GM18499 (cell line): Measurements from ENCODE around the gene FGF21.
"Not testable (repeated sequence)": the region's sequence is repeated elsewhere in the genome, so short reads cannot be mapped to it uniquely, and the experiment has no call there.

Source experiments
- ATAC-seq: cut with Tn5 transposase; IDR thresholded peaks from one replicate; pipeline ENCODE4 v1.9.1; 2021; ENCODE audit warnings: moderate number of reproducible peaks; ENCODE audit not compliant: insufficient read depth, unreplicated experiment

Gene FGF21

GRCh38 chr19:48780631-48781391 lies 25.5 kb downstream of the FGF21 start:
- ATAC-seq = no peak

DNA sequence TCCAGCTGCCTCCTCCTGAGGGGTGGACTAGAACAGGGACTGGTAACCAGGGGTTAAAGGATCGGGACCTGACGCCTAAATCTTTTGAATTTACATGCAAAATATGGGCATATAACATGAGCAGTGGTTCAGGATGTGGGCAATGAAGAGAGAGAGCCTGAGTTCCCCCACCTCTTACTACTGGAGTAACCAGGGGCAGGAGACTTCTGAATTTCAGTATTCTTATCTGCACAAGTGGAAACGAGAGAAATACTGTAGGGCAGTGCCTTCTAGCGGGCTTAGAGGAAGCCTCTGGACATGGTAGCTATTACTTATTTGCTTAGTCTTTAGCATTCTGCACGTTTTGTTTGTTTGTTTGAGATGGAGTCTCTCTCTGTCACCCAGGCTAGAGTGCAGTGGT lies 29.2 kb downstream of the FGF21 start:
- no peak for ATAC-seq

GRCh38 chr19:48786422-48786821 lies 31.1 kb downstream of the FGF21 start:
- not testable (repeated sequence) for ATAC-seq

GRCh38 chr19:48787331-48787730 lies 32.0 kb downstream of the FGF21 start:
- ATAC-seq = not testable (repeated sequence)

DNA sequence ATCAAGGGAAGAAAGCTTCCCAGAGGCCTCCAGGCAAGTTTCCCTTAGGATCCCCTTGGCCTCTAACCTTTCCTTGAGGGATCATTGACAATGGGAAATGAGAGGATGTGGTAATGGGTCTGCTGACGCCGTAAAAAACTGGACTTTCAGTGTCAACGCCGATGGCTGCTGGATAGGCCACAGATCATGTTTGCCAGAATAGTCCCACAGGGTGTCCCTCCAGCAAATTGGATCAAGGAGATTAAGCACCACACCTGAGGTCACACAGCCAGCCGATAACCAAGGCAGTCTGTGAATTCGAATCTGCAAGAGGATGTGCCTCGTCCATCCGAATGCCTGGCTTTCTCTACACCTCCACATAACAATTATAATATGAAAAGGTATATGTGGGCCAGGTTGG lies 37.9 kb downstream of the FGF21 start:
- ATAC-seq = no peak

GRCh38 chr19:48794291-48794690 lies 39.0 kb downstream of the FGF21 start:
- ATAC-seq = no peak

DNA sequence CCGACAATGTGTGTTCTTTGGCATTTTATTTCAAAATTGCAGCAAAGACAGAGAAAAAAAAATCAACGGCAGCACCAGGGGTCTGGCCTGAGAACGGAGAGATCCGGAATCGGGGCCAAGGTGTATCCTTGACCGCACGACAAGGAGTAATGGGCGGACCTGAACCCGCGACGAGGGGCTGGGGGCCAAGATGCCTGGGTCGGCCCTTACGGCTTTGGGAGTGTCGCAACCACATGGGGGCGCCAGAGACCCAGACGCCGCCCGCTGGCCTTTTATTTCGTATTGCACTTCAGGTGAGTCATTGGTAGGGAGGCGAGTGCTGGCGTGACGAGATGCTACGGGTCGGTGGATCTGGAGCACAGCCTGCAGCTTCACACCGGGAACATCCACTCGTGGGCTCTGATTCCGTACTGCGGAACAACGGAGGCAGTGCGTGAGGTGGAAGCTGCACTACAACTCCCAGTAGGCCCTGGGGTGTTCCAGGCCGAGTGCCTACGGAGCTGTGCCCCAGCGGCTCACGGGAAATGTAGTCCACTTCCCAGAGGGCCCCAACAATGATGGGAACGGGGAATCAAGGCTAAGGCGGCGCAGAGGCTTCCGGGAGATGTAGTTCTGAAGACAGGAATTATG lies 39.8 kb downstream of the FGF21 start:
- ATAC-seq = no peak

- no peak for ATAC-seq
Measured at GRCh38 chr19:48795685-48796070, 40.4 kb downstream of the FGF21 start.

DNA sequence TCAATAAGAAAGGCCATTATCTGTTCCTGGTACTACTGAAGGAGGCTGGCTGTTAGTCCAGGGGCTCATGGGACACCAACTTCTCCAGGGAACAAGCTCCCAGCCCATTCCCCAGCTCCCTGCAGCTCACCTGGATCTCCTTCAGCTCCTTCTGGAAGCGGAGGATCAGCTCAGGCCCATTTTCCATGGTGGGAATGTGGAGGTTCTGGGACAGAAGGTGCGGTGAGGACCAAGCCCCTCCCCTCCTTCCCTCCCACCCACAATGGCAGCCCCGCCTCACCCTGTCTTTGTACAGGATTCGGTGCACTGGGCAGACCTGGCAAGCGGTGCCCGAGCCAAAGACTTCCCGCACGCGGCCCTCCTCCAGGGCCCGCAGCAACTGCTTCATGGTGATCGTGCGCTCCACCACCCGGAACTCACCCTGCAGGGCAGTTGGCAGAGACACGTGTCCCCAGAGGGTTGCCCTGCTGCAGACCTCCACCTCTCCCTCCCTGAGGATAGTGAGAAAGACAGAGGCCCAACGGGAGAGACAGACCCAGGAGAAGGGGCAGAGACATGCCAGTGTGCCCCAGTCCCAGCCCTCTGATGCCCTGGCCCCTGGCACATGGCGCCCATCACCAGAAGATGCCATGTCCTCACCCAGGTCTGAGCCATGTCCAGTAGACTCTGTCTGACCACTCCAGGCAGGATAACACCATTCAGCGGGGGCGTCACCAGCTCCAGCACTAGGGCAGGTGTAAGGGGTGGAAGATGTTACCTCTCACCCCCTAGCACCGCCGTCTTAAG lies 41.2 kb downstream of the FGF21 start:
- no peak for ATAC-seq

- ATAC-seq = no peak
Measured at GRCh38 chr19:48797103-48797502, 41.8 kb downstream of the FGF21 start.

- no peak for ATAC-seq
Measured at GRCh38 chr19:48798937-48799336, 43.6 kb downstream of the FGF21 start.

DNA sequence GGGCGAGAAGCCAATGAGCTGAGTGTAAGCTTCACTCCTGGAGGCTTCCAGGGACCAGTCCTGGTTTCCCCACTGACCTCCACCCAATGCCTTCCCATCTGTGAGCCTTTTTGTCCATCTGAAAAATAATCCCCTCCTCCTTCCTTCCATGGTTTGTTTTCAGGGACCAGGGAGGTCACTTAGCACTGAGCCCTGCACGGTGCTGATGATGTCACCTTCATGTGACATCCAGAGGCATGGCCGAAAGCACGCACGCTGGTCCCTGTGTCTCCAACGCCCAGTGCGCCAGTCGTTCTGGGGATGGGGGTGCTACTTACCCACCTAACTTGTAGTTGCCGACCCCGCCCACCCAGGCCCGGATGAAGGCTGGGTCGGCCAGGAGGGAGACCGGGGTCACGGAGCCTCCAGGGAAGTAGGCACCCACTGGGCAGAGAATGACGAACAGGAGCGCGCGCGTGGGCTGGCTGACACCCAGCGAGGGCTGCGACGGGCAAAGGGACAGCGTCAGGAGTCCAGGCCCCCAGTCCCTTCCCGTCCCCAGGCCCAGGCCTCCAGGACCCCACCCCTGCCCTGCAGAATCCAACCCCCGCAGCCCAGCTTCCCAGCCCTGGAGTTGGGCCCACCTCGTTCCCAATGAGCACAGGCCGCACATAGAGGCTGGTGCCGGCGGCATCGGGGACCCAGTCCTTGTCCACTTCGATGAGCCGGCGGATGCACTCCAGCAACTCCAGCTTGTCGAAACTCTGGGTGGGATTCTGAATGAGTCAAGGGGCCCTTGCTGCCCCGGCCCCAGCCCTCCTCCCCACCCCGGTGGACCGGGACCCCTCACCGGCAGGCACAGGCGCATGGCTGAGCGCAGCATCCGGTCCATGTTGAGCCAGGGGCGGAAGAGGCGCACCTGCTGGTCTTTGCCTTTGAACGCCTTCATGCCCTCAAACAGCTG lies 44.3 kb downstream of the FGF21 start:
- no peak for ATAC-seq

DNA sequence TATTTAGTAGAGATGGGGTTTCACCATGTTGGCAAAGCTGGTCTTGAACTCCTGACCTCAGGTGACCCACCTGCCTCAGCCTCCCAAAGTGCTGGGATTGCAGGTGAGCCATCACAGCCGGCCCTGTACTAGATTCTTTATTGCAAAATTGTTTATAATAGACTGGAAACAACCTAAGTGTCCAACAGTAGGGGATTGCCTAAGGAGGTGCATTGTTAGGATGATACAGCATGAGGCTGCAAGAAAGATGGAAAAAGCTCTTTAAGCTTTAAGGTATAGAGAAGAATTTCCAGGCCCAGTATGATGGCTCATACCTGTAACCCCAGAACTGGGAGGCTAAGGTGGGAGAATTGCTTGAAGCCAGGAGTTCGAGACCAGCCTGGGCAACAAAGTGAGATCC lies 47.3 kb downstream of the FGF21 start:
- ATAC-seq = no peak

GRCh38 chr19:48804496-48804895 lies 49.2 kb downstream of the FGF21 start:
- no peak for ATAC-seq

DNA sequence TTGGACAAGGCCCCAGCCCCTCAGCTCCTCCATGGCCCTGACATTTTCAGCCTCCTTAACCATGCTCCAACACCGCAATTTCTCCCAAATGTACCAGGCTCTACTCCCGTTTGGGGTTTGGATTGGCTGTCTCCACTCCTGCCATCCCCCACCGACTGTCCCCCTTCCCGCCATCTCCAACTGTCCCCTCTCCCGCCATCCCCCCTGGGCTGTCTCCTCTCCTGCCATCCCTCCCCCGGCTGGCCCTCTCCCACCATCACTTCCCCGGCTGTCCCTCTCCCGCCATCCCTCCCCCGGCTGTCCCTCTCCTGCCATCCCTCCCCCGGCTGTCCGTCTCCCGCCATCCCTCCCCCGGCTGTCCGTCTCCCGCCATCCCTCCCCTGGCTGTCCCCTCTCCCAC lies 50.1 kb downstream of the FGF21 start:
- ATAC-seq = no peak

DNA sequence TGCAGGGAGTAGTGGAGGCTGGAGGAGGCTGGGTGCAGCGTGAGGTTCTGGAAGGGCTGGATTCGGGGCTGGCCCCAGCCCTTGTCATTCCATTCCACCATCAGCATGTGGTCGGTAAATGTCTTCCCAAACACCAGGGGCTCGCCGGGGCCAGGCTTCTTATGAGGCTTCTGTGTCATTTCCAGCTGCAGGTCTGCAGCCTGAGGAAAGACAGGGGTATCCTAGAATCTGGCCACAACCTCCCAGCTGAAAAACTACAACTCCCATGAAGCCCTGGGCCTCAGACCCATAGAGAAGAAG lies 51.1 kb downstream of the FGF21 start:
- ATAC-seq = no peak

DNA sequence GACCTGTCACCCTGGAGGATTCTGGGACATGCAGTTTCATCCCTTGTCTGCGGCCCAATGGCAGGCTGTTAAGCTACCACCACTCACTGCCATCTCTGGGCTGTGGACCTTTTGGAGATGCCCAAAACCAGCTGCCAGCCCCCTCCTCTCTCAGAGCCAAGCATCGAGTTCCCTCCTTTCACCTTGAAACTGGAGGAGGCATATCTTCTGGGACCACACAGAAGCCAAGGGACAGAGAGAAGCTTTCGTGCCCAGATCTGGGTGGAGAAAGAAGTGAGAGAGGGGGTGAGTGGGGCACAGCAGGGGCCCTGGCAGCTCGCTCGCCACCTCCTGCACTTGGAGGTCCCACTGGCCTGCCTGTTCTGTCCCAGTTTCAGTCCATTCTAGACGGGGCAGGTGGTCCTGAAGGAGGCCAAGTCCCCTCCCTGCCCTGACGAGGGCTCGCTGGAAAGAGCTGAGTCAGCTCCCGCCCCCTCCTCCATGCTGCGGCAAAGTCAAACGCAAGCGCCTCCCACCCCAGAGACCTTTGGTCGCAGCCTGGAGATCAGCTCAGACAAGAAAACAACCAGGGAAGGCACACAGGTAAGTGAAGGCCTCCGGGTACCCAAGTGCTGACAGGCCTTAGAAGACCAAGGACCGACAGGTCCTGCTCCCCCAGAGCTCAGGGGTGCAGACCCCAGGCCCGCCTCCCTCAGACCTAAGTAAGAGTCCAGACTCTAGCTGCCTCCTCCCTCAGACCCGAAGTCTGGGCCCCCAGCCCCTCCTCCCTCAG lies 51.7 kb downstream of the FGF21 start:
- ATAC-seq = no peak

DNA sequence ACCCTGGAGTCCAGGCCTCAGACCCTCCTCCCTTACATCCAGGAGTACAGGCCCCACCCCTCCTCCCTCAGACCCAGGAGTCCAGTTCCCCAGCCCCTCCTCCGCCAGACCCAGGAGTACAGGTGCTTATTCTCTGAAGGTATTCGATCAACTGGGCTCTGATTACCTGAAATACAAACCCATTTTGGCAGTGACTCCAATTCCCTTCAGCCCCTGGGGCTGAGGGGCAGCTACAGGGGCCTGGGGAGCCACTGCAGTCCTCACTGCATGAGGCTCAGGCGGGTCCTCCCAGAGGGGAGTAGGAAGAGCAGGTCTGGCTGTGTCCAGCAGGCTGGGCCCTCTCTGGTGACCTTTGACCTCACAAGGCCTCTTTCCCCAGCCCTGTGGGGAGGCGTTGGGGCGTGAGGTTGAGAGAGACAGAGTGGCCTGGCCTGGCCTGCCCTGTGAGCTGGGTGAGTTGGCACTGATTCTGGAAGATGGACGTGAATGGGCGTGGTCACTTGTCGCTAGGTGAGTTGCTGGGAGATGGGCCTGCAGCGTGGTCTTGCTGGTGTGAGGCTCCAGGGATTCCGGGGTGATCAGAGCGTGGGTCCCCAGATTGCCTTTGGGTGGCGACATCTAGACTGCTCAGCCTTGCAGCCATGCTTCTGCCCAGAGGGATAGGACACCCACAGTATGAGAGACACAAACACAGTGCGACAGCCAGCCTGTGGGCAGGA lies 52.4 kb downstream of the FGF21 start:
- ATAC-seq = no peak
